GM23338 (cell line): ENCODE results near the gene SLC39A8. TPM values are rescaled to one million over a fixed set of nuclear protein-coding genes. Genes with fewer than 3 reads are reported as not detected.

ENCODE experiments used
- ATAC-seq: fragments of 200-7000 bp; cut with Tn5 transposase; 3 replicates; pipeline ENCODE4 v1.9.1; 2020
- DNase-seq: peaks from one replicate; pipeline ENCODE4 v3.0.0-alpha.2; 2015; ENCODE audit warnings: low spot score
- H2AFZ ChIP-seq: fragments of 200-600 bp; sonication (generic); 2 replicates; pipeline ENCODE4 v1.8.0; 2016; ENCODE audit warnings: antibody characterized with exemption, mild to moderate bottlenecking, moderate library complexity
- H3F3A ChIP-seq: fragments of 200-600 bp; sonication (generic); replicated peaks from 2 replicates; pipeline ENCODE4 v1.8.0; 2017; ENCODE audit warnings: antibody characterized with exemption, mixed run types, low read depth
- H3K27ac ChIP-seq: fragments of 200-600 bp; sonication (generic); 2 replicates; pipeline ENCODE4 v1.6.1; 2016; ENCODE audit warnings: low read depth
- H3K27me3 ChIP-seq: fragments of 200-600 bp; sonication (generic); 2 replicates; pipeline ENCODE4 v1.8.0; 2016; ENCODE audit warnings: mild to moderate bottlenecking, mixed run types, moderate library complexity; ENCODE audit not compliant: insufficient read depth
- H3K36me3 ChIP-seq: fragments of 200-600 bp; sonication (generic); 2 replicates; pipeline ENCODE4 v1.8.0; 2016; ENCODE audit warnings: mild to moderate bottlenecking; ENCODE audit not compliant: insufficient read depth
- H3K4me1 ChIP-seq: fragments of 200-600 bp; sonication (generic); 2 replicates; pipeline ENCODE4 v1.8.0; 2016; ENCODE audit warnings: mild to moderate bottlenecking, moderate library complexity; ENCODE audit not compliant: insufficient read depth
- H3K4me2 ChIP-seq: fragments of 200-600 bp; sonication (generic); 2 replicates; pipeline ENCODE4 v1.7.1; 2017; ENCODE audit warnings: mixed run types
- H3K4me3 ChIP-seq: fragments of 200-600 bp; sonication (generic); 2 replicates; pipeline ENCODE4 v1.6.1; 2016; ENCODE audit warnings: mixed run types
- H3K79me2 ChIP-seq: fragments of 200-600 bp; sonication (generic); replicated peaks from 2 replicates; pipeline ENCODE4 v1.8.0; 2017; ENCODE audit warnings: mild to moderate bottlenecking; ENCODE audit not compliant: insufficient read depth
- H3K9me2 ChIP-seq: fragments of 200-600 bp; sonication (generic); 2 replicates; pipeline ENCODE4 v1.8.0; 2017; ENCODE audit not compliant: insufficient read depth
- H4K20me1 ChIP-seq: fragments of 200-600 bp; sonication (generic); replicated peaks from 2 replicates; pipeline ENCODE4 v1.8.0; 2017; ENCODE audit warnings: mild to moderate bottlenecking; ENCODE audit not compliant: insufficient read depth
- H3K27ac Mint-ChIP-seq: 2 replicates; pipeline ENCODE4 v1.8.0; 2020; ENCODE audit warnings: inconsistent platforms, mild to moderate bottlenecking, moderate library complexity, mixed read lengths
- H3K27me3 Mint-ChIP-seq: 3 replicates; pipeline ENCODE4 v1.8.0; 2022; ENCODE audit warnings: low read depth, mild to moderate bottlenecking, moderate library complexity, mixed read lengths, inconsistent platforms; ENCODE audit not compliant: insufficient read depth, poor library complexity
- H3K36me3 Mint-ChIP-seq: 3 replicates; pipeline ENCODE4 v1.8.0; 2021; ENCODE audit warnings: low read depth, mild to moderate bottlenecking, inconsistent platforms, moderate library complexity, mixed read lengths
- H3K4me1 Mint-ChIP-seq: 3 replicates; pipeline ENCODE4 v1.8.0; 2020; ENCODE audit warnings: mild to moderate bottlenecking, inconsistent platforms, mixed read lengths
- H3K4me3 Mint-ChIP-seq: 3 replicates; pipeline ENCODE4 v1.8.0; 2021; ENCODE audit warnings: moderate library complexity, mild to moderate bottlenecking, inconsistent platforms, mixed read lengths
- H3K9me3 Mint-ChIP-seq: 3 replicates; pipeline ENCODE4 v1.8.0; 2020; ENCODE audit warnings: moderate library complexity, mild to moderate bottlenecking, inconsistent platforms, mixed read lengths
- CREB1 ChIP-seq: fragments of 250-450 bp; sonication (Bioruptor Pico); IDR thresholded peaks from 2 replicates; pipeline ENCODE4 v1.5.0; 2020; ENCODE audit warnings: low read depth, mild to moderate bottlenecking, moderate library complexity
- CTCF ChIP-seq, 2 experiments: fragments of 200-600 bp in 1 of 2; sonication (generic) in 1 of 2; conservative IDR thresholded peaks; 2 replicates each; pipeline versions ENCODE4 v1.5.1 to v1.6.1; 2016 to 2017; ENCODE audit warnings: antibody characterized with exemption in 2 of 2, low read depth in 2 of 2, mild to moderate bottlenecking in 2 of 2, moderate library complexity in 1 of 2
- EZH2 ChIP-seq: fragments of 200-600 bp; sonication (generic); IDR thresholded peaks from one replicate; pipeline ENCODE4 v1.8.0; 2017; ENCODE audit warnings: antibody characterized with exemption, mild to moderate bottlenecking, low read depth; ENCODE audit not compliant: unreplicated experiment
- EZH2phosphoT487 ChIP-seq: fragments of 200-600 bp; sonication (generic); IDR thresholded peaks from one replicate; pipeline ENCODE4 v1.8.1; 2018; ENCODE audit warnings: antibody characterized with exemption; ENCODE audit not compliant: unreplicated experiment
- JUNB ChIP-seq: IDR thresholded peaks from one replicate; pipeline ENCODE4 v1.6.1; 2016; ENCODE audit warnings: antibody characterized with exemption; ENCODE audit not compliant: unreplicated experiment
- NANOG ChIP-seq: IDR thresholded peaks from 2 replicates; pipeline ENCODE4 v1.6.1; 2016; ENCODE audit warnings: antibody characterized with exemption, borderline replicate concordance
- POLR2AphosphoS5 ChIP-seq: IDR thresholded peaks from 2 replicates; pipeline ENCODE4 v1.6.1; 2016; ENCODE audit warnings: antibody characterized with exemption, low read depth
- STAT1 ChIP-seq: IDR thresholded peaks from one replicate; pipeline ENCODE4 v1.6.1; 2016; ENCODE audit warnings: antibody characterized with exemption; ENCODE audit not compliant: unreplicated experiment
- ZNF114 ChIP-seq: fragments of 250-450 bp; sonication (Bioruptor Pico); IDR thresholded peaks from 2 replicates; pipeline ENCODE4 v1.5.0; 2020; ENCODE audit warnings: mild to moderate bottlenecking, moderate library complexity
- ZNF331 ChIP-seq: fragments of 250-450 bp; sonication (Bioruptor Pico); IDR thresholded peaks from 2 replicates; pipeline ENCODE4 v1.5.0; 2020; ENCODE audit warnings: low read depth, mild to moderate bottlenecking, moderate library complexity
- ZNF462 ChIP-seq: fragments of 250-450 bp; sonication (Bioruptor Pico); IDR thresholded peaks from 2 replicates; pipeline ENCODE4 v1.5.0; 2020; ENCODE audit warnings: mild to moderate bottlenecking, moderate library complexity
- polyA plus RNA-seq: library from polyadenylated mRNA; unstranded; fragments of >200 nt; fragmentation: Nextera tagmentation; extraction: Ambion mirVana; gene quantifications from 2 replicates; pipeline ENCODE4 v1.2.1, GENCODE V29; 2016
- total RNA-seq: library from RNA; depleted of rRNA; stranded (reverse); fragments of >200 nt; shearing (Covaris generic); gene quantifications from 2 replicates; pipeline ENCODE4 v1.2.3, GENCODE V29; 2014
- TF ChIP-seq, protein P1 (sequence below): IDR thresholded peaks from one replicate; pipeline ENCODE4 v1.6.1; 2018; ENCODE audit warnings: antibody characterized with exemption; ENCODE audit not compliant: unreplicated experiment
- TF ChIP-seq, protein P2 (sequence below): IDR thresholded peaks from 2 replicates; pipeline ENCODE4 v1.6.1; 2016; ENCODE audit warnings: antibody characterized with exemption

SLC39A8 gene
- total and polyA plus RNA-seq, 2 experiments from 2014 or later, result 20.1 to 42.5 TPM

- peaks cover 4% of the 10 kb centered on the region for H3K27me3 Mint-ChIP-seq
- H3F3A ChIP-seq, result no peaks in the 10 kb centered on the region
- H3K79me2 ChIP-seq, result no peaks in the 10 kb centered on the region
- TF ChIP-seq STAT1, result no peak
- no peak for TF ChIP-seq ZNF331 (CRISPR knock-in tag)
- TF ChIP-seq EZH2phosphoT487, result no peak
- no peak for TF ChIP-seq POLR2AphosphoS5
- TF ChIP-seq EZH2, result no peak
- no peak for TF ChIP-seq ZNF462
- no peak for TF ChIP-seq CTCF (conservative IDR thresholded peaks at IDR 0.05; ENCODE audit: low read depth in 2 of 2)
- TF ChIP-seq, protein P1, sequence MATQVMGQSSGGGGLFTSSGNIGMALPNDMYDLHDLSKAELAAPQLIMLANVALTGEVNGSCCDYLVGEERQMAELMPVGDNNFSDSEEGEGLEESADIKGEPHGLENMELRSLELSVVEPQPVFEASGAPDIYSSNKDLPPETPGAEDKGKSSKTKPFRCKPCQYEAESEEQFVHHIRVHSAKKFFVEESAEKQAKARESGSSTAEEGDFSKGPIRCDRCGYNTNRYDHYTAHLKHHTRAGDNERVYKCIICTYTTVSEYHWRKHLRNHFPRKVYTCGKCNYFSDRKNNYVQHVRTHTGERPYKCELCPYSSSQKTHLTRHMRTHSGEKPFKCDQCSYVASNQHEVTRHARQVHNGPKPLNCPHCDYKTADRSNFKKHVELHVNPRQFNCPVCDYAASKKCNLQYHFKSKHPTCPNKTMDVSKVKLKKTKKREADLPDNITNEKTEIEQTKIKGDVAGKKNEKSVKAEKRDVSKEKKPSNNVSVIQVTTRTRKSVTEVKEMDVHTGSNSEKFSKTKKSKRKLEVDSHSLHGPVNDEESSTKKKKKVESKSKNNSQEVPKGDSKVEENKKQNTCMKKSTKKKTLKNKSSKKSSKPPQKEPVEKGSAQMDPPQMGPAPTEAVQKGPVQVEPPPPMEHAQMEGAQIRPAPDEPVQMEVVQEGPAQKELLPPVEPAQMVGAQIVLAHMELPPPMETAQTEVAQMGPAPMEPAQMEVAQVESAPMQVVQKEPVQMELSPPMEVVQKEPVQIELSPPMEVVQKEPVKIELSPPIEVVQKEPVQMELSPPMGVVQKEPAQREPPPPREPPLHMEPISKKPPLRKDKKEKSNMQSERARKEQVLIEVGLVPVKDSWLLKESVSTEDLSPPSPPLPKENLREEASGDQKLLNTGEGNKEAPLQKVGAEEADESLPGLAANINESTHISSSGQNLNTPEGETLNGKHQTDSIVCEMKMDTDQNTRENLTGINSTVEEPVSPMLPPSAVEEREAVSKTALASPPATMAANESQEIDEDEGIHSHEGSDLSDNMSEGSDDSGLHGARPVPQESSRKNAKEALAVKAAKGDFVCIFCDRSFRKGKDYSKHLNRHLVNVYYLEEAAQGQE, result no peak
- TF ChIP-seq JUNB, result no peak
- TF ChIP-seq NANOG, result no peak
- TF ChIP-seq, protein P2, sequence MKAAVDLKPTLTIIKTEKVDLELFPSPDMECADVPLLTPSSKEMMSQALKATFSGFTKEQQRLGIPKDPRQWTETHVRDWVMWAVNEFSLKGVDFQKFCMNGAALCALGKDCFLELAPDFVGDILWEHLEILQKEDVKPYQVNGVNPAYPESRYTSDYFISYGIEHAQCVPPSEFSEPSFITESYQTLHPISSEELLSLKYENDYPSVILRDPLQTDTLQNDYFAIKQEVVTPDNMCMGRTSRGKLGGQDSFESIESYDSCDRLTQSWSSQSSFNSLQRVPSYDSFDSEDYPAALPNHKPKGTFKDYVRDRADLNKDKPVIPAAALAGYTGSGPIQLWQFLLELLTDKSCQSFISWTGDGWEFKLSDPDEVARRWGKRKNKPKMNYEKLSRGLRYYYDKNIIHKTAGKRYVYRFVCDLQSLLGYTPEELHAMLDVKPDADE, result no peak
- TF ChIP-seq ZNF114 (CRISPR knock-in tag), result no peak
- TF ChIP-seq CREB1 (CRISPR knock-in tag), result no peak
- H3K27me3 ChIP-seq, result no peaks in the 10 kb centered on the region
- H3K36me3 Mint-ChIP-seq, result peaks cover 4% of the 10 kb centered on the region; the same call in 1 of the 3 replicates
- H3K4me2 ChIP-seq, result no peak overlapping the region
- peaks cover 25% of the 10 kb centered on the region for H3K4me1 ChIP-seq
- no peaks in the 10 kb centered on the region for H3K36me3 ChIP-seq
- peaks cover 3% of the 10 kb centered on the region; the same call in 1 of the 3 replicates for H3K9me3 Mint-ChIP-seq
- no peaks in the 10 kb centered on the region for H4K20me1 ChIP-seq
- ATAC-seq (no peak), DNase-seq (no peak)
- peak overlapping the region; percentile 35; the same call in 1 of the 2 replicates for H2AFZ ChIP-seq
- H3K4me1 Mint-ChIP-seq, result peaks cover 31% of the 10 kb centered on the region
- H3K4me3 Mint-ChIP-seq, result no peak overlapping the region
- H3K9me2 ChIP-seq, result no peaks in the 10 kb centered on the region
- no peak overlapping the region for H3K27ac ChIP-seq
- H3K4me3 ChIP-seq, result no peak overlapping the region
- no peak overlapping the region for H3K27ac Mint-ChIP-seq
These were observed 128.6 kb downstream of the SLC39A8 start for GRCh38 chr4:102216666-102217065.
